Measurements from ENCODE around the gene TRAPPC12. TPM values are rescaled to one million over a fixed set of nuclear protein-coding genes. Genes with fewer than 3 reads are reported as not detected.

The TRAPPC12 gene
- total RNA-seq, 2 experiments from 2014 or later, result 49.8 to 64.0 TPM

- Histone ChIP-seq H3K4me3 (ENCODE audit: low read length) (no peak overlapping the region), H3K27ac (ENCODE audit: low read depth in 1 of 2, low read length in 2 of 2) (no peak overlapping the region), H3K27me3 (ENCODE audit: control insufficient read depth in 1 of 2, insufficient read depth in 2 of 2, low read length in 2 of 2) (no peaks in the 10 kb centered on the region), H3K36me3 (ENCODE audit: insufficient read depth, low read length) (peaks cover 39% of the 10 kb centered on the region), H3K4me1 (ENCODE audit: insufficient read depth, low read length) (peaks cover 2% of the 10 kb centered on the region), H3K9me3 (ENCODE audit: control insufficient read depth in 1 of 2, insufficient read depth in 1 of 2, low read length in 2 of 2) (peaks cover 0 to 7% of the 10 kb centered on the region in 2 experiments)
- Mint-ChIP-seq H3K27ac (no peak overlapping the region), H3K9me3 (peaks cover 2% of the 10 kb centered on the region), H3K4me1 (ENCODE audit: low read depth) (peaks cover 40% of the 10 kb centered on the region), H3K4me3 (no peak overlapping the region), H3K27me3 (no peaks in the 10 kb centered on the region), H3K36me3 (ENCODE audit: low read depth) (peaks cover 66% of the 10 kb centered on the region)
- POLR2A ChIA-PET, result no interaction called here
- intact Hi-C loops (cut with DNase I, micrococcal nuclease), result loop anchor here in 1 of 2 experiments (10.0 kb wide), 1 partner anchor 143 kb away; no protein-coding TSS in a partner anchor
- DNase-seq (peak in 1 of 14 experiments; percentile 24), ATAC-seq (ENCODE audit: poor library complexity) (no peak)
- CTCF ChIA-PET, result no interaction called here
- no peak for TF ChIP-seq CTCF (IDR thresholded peaks at IDR 0.05)
These were observed 8.3 kb downstream of the TRAPPC12 start for GRCh38 chr2:3387644-3388411.

GRCh38 chr2:3388412-3388738 lies 8.9 kb downstream of the TRAPPC12 start:
- CTCF ChIA-PET, result no interaction called here
- POLR2A ChIA-PET, result no interaction called here
- Histone ChIP-seq H3K36me3 (ENCODE audit: insufficient read depth, low read length) (peaks cover 39% of the 10 kb centered on the region), H3K4me3 (ENCODE audit: low read length) (no peak overlapping the region), H3K4me1 (ENCODE audit: insufficient read depth, low read length) (peaks cover 2% of the 10 kb centered on the region), H3K9me3 (ENCODE audit: control insufficient read depth in 1 of 2, insufficient read depth in 1 of 2, low read length in 2 of 2) (peaks cover 0 to 7% of the 10 kb centered on the region in 2 experiments), H3K27me3 (ENCODE audit: control insufficient read depth in 1 of 2, insufficient read depth in 2 of 2, low read length in 2 of 2) (no peaks in the 10 kb centered on the region), H3K27ac (ENCODE audit: low read depth in 1 of 2, low read length in 2 of 2) (no peak overlapping the region)
- Mint-ChIP-seq H3K4me1 (ENCODE audit: low read depth) (peaks cover 37% of the 10 kb centered on the region), H3K27ac (no peak overlapping the region), H3K27me3 (no peaks in the 10 kb centered on the region), H3K4me3 (no peak overlapping the region), H3K36me3 (ENCODE audit: low read depth) (peaks cover 71% of the 10 kb centered on the region), H3K9me3 (peaks cover 2% of the 10 kb centered on the region)
- ATAC-seq (ENCODE audit: poor library complexity) (no peak), DNase-seq (no peak)
- TF ChIP-seq CTCF (IDR thresholded peaks at IDR 0.05), result no peak
- intact Hi-C loops (cut with DNase I, micrococcal nuclease), result loop anchor here in 1 of 2 experiments (10.0 kb wide), 1 partner anchor 144 kb away; no protein-coding TSS in a partner anchor

GRCh38 chr2:3389193-3389592 lies 9.7 kb downstream of the TRAPPC12 start:
- H3K4me1 Mint-ChIP-seq (ENCODE audit: low read depth), result peaks cover 34% of the 10 kb centered on the region

More at GRCh38 chr2:3389193-3389592, 9.7 kb downstream of the TRAPPC12 start:
- intact Hi-C loops (cut with DNase I, micrococcal nuclease), result loop anchor here in 1 of 2 experiments (10.0 kb wide), 1 partner anchor 144 kb away; no protein-coding TSS in a partner anchor
- no peak for TF ChIP-seq CTCF (IDR thresholded peaks at IDR 0.05)
- Mint-ChIP-seq H3K4me3 (no peak overlapping the region), H3K36me3 (ENCODE audit: low read depth) (peaks cover 75% of the 10 kb centered on the region), H3K9me3 (peaks cover 2% of the 10 kb centered on the region), H3K27me3 (no peaks in the 10 kb centered on the region), H3K27ac (no peak overlapping the region)
- ChIA-PET POLR2A (no interaction called here), CTCF (no interaction called here)
- no peaks in the 10 kb centered on the region for H3K27me3 ChIP-seq (ENCODE audit: control insufficient read depth in 1 of 2, insufficient read depth in 2 of 2, low read length in 2 of 2)
- H3K27ac ChIP-seq (ENCODE audit: low read depth in 1 of 2, low read length in 2 of 2), result no peak overlapping the region
- H3K9me3 ChIP-seq (ENCODE audit: control insufficient read depth in 1 of 2, insufficient read depth in 1 of 2, low read length in 2 of 2), result peaks cover 0 to 7% of the 10 kb centered on the region in 2 experiments
- peaks cover 44% of the 10 kb centered on the region for H3K36me3 ChIP-seq (ENCODE audit: insufficient read depth, low read length)
- ATAC-seq (ENCODE audit: poor library complexity), result no peak
- no peak for DNase-seq
- peaks cover 2% of the 10 kb centered on the region for H3K4me1 ChIP-seq (ENCODE audit: insufficient read depth, low read length)
- H3K4me3 ChIP-seq (ENCODE audit: low read length), result no peak overlapping the region

Measured in CD4-positive, alpha-beta T cell (primary cell).